H1 (cell line): ENCODE results near the gene RPTOR. TPM values are rescaled to one million over a fixed set of nuclear protein-coding genes. Genes with fewer than 3 reads are reported as not detected.

ENCODE experiments used
- GABPA ChIP-seq: IDR thresholded peaks from 2 replicates; pipeline ENCODE4 v1.6.1; 2011; ENCODE audit warnings: mild to moderate bottlenecking, low read length, moderate library complexity, borderline replicate concordance; ENCODE audit not compliant: insufficient read depth
- SUZ12 ChIP-seq: fragments of 200-600 bp; sonication (generic); IDR thresholded peaks from 2 replicates; pipeline ENCODE4 v1.6.1; 2012; ENCODE audit warnings: mild to moderate bottlenecking, inconsistent platforms, low read length, moderate library complexity, mixed read lengths
- polyA plus RNA-seq, 7 experiments: library from polyadenylated mRNA; depleted of rRNA in 3 of 7; stranded (reverse) in 5 of 7; unstranded in 2 of 7; fragments of >200 nt in 5 of 7; fragments of 200-250 nt in 2 of 7; gene quantifications; 1 replicate in 5 of 7; 2 replicates in 1 of 7; 4 replicates in 1 of 7; pipeline versions ENCODE4 v1.2.1 to v1.2.3, GENCODE V29; 2011 to 2013; ENCODE audit warnings: missing spikeins in 2 of 7, mixed read lengths in 2 of 7
- total RNA-seq: library from RNA; stranded (reverse); fragmentation: NEBNext Ultra II Directional; extraction: Animal tissue kit (Norgen Biotek cat#: 25700); gene quantifications from 2 replicates; pipeline ENCODE4 v1.2.1, GENCODE V29; 2021

Gene RPTOR
- total and polyA plus RNA-seq, 2 of the 8 experiments (the other 6 are each of a cell fraction or from before 2014, with no cell fraction given): 6.9 to 28.7 TPM

- no peak for TF ChIP-seq GABPA
- no peak for TF ChIP-seq SUZ12
These were observed 249.2 kb downstream of the RPTOR start (continued) for GRCh38 chr17:80793851-80794267.
